Adrenal gland (tissue), 5 donors: ENCODE measurements around the gene ALOX15.

ENCODE experiments used
- POLR2A ChIP-seq, 2 donors: fragments of 450-650 bp; IDR thresholded peaks; one replicate each; pipeline ENCODE4 v1.6.1; 2017; ENCODE audit warnings: antibody characterized with exemption in 2 of 2, mild to moderate bottlenecking in 2 of 2, moderate library complexity in 1 of 2
- TF ChIP-seq, protein P1 (sequence below), 6 experiments: fragments of 450-650 bp in 4 of 6; fragments of 200-600 bp in 2 of 6; sonication (generic) in 1 of 6; IDR thresholded peaks; 1 replicate in 5 of 6; 2 replicates in 1 of 6; pipeline versions ENCODE4 v1.5.1 to v1.8.0; 2016 to 2021; ENCODE audit warnings: antibody characterized with exemption in 6 of 6, mild to moderate bottlenecking in 2 of 6, moderate library complexity in 1 of 6
- donor health status: DM: no; HTN: no; CAD: no.

DNA sequence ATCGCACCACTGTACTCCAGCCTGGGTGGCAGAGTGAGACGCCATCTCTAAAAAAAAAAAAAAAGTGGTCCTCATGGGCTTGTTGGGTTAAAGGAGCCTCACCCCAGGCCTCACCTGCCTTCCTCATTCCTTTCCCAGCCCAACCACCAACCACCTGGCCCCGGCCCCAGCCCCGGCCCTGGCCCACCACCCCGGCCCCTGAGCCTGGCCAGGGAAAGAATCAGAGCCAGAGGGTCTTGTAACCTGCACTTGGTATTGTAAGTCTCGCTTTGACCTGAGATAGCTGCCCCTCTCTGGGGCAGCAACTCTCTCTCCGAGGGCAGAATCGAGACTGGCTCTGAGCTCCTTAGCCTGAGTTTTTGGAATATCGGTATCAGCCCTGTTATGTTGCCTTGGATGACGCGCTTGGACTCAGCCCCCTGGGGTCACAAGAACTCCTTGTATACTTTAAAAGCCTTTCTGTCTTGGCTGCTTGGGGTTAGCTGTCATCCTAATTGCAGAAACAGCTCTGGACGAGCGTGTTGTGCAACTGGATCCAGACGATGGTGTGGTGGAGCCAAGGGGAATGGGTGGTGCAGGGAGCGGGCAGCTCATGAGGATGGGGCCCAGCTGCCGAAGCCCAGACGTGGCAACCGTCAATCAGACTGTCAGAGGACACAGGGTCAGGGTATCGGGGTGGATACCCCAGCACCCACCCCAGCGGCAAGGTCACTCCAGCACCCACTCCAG lies 42.5 kb downstream of the ALOX15 start:
- TF ChIP-seq, protein P1, sequence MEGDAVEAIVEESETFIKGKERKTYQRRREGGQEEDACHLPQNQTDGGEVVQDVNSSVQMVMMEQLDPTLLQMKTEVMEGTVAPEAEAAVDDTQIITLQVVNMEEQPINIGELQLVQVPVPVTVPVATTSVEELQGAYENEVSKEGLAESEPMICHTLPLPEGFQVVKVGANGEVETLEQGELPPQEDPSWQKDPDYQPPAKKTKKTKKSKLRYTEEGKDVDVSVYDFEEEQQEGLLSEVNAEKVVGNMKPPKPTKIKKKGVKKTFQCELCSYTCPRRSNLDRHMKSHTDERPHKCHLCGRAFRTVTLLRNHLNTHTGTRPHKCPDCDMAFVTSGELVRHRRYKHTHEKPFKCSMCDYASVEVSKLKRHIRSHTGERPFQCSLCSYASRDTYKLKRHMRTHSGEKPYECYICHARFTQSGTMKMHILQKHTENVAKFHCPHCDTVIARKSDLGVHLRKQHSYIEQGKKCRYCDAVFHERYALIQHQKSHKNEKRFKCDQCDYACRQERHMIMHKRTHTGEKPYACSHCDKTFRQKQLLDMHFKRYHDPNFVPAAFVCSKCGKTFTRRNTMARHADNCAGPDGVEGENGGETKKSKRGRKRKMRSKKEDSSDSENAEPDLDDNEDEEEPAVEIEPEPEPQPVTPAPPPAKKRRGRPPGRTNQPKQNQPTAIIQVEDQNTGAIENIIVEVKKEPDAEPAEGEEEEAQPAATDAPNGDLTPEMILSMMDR (IDR thresholded peaks at IDR 0.05): no peak
- TF ChIP-seq POLR2A (IDR thresholded peaks at IDR 0.05): no peak
